Daoy (cell line): ENCODE results near the gene ATOH8. TPM values are rescaled to one million over a fixed set of nuclear protein-coding genes. Genes with fewer than 3 reads are reported as not detected.
"Not testable (repeated sequence)": the region's sequence is repeated elsewhere in the genome, so short reads cannot be mapped to it uniquely, and the experiment has no call there.

Experiments
- DNase-seq: peaks from one replicate; pipeline ENCODE4 v3.0.0-alpha.2; 2015; ENCODE audit warnings: low read depth
- total RNA-seq: library from RNA; depleted of rRNA; stranded (reverse); fragments of >200 nt; shearing (Covaris generic); gene quantifications from 2 replicates; pipeline ENCODE4 v1.2.3, GENCODE V29; 2014; rRNA removed

The ATOH8 gene, protein sequence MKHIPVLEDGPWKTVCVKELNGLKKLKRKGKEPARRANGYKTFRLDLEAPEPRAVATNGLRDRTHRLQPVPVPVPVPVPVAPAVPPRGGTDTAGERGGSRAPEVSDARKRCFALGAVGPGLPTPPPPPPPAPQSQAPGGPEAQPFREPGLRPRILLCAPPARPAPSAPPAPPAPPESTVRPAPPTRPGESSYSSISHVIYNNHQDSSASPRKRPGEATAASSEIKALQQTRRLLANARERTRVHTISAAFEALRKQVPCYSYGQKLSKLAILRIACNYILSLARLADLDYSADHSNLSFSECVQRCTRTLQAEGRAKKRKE
- 10.0 and 17.7 TPM in 2 replicates for total RNA-seq

DNA sequence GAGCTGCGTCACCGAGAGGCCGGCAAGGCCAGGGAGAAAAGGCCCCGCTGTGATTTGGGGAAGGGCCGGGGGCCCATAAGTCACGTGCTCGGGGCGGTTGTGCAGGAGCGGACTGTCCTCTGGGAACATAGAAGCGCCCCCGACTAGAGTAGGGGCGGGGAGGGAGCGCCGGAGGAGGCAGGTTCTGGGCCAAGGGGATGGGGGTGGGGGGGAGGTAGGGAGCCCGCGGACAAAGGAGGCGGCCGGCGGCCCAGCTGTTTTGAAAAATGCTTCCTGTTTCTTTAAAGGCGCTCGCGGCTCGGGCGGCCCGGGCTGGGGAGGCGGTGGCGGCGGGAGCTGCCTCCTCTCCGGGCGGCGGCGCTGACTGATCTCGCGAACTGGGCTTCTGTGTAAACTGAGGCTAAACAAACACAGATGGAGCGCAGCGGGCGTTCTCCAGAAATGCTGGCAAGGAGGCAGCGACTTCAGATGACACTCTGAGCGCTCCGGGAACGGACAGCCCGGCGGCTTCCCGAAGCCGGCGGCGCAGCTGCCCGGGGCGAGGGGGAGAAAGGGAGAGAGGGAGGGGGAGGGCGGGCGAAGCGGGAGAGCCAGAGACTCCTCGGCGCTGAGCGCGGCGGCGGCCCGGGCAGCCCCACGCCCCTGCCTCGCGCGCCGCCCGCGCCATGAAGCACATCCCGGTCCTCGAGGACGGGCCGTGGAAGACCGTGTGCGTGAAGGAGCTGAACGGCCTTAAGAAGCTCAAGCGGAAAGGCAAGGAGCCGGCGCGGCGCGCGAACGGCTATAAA lies at the start of gene ATOH8:
Gene ATOH8, plus strand, starts transcription at position 467 of the 788 bp plus-strand sequence. Its CDS starts 199 bp downstream, at position 666.
- DNase-seq = peak; percentile 60

DNA sequence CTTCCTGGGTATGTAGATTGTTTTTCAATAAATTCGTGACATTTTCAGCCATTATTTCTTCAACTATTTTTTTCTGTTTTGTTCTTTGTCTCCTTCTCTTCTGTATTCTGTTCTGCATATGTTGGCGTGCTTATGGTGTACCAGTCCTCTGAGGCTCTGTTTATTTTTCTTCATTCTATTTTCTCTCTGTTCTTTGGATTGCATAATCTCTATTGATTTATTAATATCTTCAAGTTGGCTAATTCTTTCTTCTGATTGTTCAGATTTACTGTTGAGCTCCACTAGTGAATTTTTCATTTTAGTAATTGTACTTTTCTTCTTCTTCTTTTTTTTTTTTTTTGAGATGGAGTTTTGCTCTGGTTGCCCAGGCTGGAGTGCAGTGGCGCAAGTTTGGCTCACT lies 49.8 kb upstream of the ATOH8 start:
- no peak for DNase-seq

DNA sequence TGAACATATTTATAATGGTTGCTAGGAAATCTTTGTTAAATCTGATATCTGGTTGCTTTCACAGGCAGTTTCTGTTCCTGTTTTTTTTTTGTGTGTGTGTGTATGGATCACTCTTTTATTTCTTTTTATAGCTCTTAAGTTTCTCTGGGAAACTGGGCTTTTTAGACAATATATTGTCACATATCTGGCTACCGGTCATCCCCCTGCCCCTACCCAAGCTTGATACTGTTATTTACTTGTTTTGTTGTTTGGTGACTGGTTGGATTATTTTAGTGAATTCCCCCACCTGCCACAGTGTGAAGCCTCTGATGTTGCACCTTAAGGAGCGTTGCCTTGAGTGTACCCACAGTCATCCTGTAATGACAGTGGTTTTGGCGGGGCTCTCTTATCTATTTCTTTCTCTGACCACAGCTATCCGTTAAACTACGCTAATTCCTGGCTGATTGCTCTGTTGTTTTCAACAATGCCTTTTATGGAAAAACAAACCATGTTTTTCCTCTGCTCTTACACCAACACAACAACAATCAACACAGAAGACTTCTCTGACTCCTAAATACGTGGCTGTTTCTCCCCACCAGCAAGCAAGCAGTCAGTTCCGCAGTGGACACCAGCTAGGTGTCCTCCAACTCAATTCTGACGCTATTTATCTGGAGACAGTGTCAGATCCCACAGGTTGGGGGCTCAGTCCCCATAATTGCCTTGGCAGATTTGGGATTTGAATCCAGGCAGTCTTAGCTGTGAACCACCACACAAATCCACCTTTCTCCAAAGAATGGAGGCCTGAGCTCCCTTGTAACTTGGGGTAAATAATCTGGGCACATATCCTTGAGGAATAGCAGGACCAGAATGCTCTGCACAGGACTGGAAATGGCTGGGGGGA lies 48.8 kb upstream of the ATOH8 start:
- no peak for DNase-seq

DNA sequence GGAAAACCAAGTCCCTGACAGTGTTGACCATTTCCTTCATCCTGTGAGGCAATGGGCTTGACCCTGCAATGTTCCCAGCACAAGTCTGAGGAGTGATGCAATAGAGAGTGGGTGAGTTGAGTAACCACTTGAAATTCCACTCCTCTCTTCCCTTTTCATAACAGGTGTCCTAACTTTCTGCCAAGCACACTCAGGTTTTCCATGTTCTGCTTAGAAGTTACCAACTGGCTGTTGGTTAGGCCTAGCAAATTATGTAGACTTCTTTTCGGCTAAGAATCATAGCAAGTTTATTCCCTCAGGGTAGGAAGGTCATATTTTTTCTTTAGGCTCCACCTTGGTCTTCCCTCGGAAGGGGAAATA lies 48.1 kb upstream of the ATOH8 start:
- peak; percentile 60 for DNase-seq

DNA sequence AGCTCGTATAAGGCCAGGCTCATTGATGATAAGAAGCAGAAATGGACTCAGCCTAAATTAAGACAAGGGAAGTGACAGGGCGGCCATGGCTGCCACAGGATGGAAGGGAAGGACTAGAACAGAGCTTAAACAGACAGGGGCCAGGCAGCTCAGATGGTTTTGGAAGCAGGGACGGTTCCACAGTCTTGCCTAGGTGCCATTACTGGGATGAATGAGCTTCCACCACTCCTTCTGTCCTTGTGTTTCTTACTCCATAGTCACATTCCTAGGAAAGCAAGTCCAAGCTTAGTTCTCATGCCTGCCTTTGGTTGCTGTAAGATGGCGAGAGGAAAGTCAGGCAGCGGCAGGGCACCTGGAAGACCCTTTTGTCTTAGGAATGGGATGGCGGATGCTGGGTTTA lies 47.7 kb upstream of the ATOH8 start:
- DNase-seq = no peak

DNA sequence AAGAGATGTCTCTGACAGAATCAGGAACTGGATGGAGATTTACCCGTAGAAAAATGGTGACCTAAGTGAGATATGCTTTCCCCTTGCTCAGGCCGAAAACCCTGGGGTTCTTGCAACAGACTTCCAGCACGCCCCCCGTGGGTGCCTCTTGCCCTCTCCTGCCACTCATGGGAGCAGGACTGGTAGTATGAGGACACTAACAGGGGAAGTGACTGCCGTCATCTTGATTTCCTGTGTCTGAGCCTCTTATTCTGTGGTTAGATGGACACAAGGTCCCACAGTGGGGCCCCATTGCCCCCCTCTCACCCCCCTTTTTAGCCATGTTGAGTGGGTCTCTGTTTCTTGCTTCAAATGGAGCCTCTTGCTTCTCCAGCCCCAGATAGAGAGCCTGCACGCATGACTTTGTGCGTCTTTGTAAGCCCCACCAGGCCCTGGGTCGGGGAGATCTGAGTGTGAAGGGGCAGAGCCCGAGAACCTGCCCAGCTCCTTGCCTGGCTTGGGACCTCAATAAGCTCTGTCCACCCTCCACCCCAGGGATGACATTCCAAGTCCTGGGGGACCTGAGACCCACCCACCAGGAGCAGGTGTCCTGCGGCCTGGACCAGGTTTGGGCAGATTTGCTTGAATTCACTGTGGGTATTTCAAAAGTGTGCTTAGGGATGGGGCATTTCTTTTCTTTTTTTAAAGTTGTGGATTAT lies 47.0 kb upstream of the ATOH8 start:
- DNase-seq = no peak

DNA sequence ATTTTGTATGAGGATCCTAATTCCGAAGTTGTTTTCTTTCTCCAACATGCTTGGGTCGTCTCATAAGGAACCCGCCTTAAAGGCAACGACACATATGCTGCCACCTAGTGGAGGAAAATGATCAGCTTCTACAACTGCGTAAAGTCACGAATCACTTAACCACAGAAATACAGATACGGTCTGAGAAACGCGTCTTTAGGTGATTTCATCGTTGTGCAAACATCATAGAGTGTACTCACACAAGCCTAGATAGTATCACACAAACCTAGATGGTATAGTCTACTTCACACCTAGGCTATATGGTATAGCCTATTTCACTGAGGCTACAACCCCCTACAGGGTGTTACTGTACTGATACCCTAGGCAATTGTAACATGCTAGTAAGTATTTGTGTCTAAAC lies 46.5 kb upstream of the ATOH8 start:
- peak; percentile 81 for DNase-seq

DNA sequence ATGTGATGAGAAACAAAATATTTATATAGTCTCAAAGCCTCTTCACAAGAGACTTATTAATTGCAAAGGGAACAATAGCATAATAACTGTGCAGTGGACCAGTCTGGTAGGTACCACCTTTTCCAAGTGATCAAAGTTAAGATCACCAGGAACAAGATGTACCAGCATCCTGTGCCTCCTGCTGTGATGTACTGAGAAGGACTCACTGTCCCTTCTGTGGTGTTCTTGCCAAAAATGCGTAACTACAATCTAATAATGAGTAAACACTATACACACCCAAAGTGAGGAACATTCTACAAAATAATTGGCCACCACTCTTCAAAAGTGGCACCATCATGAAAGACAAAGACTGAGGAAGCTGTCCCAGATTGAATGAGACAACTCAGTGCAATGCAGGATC lies 45.1 kb upstream of the ATOH8 start:
- DNase-seq = no peak

DNA sequence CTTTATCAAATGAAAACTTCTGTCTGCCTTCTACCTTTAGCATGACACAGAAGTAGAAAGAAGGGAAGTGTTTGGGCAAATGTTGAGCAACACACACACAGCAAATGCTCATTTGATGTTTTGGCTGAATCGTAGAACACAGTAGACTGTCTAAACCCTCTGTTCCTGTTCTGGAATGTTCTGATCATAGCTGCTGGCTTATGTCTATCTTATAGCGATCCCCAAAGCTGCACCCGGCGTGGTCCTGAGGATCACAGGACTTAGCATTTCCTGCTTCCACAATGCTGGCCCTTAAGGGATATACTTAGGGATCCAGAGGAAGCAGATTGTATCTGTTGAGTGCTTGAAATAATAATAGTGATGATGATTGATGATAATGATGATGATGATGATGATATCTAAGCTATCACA lies 44.4 kb upstream of the ATOH8 start:
- DNase-seq = no peak

DNA sequence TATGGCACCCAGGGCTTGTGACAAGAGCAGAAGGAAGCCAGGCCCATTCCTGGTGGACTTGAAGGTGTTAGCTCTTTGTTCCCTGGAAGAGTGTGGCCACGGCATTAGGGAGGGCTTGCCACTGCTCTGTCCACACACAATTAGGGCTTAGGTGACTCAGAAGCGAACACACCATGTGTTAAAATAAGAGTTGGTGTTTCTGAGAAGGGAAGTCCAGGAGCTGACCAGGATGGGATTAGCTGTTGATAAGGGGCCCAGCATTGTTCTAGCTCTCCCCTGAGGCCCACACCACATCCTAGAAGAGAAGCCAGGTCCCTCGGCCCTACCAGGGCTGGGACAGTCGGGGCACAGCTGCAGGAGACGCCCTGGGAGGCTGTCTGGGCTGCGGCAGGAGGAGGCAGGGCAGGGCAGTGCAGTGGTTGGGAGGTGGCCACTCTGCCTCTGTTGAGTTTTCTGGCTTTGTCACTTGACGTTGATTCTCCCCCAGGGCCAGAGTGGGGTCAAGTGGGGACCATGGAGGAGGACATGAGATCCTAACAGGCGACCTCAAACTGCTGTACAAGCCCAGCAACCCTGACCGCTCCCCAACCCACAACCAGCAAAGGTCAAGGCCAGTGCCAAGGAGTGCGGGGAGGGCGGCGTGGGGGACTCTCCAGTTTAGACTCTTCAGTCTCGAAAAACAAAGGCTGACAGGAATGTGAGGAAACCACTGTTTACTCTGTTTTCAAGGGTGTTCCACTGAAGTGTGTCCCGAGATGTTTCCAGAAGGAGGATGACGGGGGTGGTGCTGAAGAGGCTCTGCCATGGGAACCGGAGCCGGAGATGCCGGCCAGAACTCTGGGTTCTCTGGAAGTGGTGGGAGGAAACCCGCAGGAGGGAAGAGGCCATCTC lies 42.9 kb upstream of the ATOH8 start:
- DNase-seq = no peak

DNA sequence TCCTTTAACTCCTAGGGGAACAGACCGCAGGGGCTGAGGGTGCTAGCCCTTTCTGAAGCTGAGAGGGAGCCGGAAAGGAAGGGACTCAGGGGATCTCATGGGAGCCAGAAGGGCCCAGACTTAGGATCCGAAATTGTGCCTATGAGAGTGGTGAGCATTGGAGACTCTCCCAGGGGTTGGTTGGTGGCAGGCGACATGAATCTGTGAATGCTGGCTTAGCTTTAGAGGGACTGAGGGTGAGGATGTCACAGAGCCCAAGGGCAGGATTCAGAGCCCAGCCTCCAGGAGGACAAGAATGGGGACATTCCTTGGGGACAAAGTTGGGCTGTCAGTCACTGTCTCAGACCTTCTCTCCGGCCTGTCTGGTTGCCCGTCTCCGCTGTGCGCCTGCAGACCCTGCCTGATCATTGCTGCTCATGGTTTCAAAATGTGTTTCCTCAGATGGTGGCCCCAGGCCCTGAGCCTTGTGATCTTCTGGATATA lies 42.2 kb upstream of the ATOH8 start:
- DNase-seq = no peak

DNA sequence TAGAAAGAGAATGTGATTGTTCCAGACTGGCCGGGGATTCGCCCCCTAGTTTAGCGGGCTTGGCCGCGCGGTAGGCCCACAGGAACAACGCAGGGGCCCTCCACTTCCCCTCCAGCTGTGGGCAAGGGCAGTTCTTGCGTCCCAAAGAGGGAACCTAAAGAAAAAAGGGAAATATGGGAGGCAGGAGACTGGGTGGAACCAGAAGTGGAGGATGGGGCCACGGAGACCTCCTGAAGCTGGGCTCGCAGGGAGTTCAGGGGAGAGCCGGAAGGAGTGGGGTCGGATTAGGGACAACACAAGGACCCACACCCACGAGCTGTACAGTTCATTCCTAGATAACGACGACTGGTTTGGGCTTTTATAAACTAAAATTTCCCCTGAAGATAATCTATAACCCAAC lies 41.5 kb upstream of the ATOH8 start:
- no peak for DNase-seq

DNA sequence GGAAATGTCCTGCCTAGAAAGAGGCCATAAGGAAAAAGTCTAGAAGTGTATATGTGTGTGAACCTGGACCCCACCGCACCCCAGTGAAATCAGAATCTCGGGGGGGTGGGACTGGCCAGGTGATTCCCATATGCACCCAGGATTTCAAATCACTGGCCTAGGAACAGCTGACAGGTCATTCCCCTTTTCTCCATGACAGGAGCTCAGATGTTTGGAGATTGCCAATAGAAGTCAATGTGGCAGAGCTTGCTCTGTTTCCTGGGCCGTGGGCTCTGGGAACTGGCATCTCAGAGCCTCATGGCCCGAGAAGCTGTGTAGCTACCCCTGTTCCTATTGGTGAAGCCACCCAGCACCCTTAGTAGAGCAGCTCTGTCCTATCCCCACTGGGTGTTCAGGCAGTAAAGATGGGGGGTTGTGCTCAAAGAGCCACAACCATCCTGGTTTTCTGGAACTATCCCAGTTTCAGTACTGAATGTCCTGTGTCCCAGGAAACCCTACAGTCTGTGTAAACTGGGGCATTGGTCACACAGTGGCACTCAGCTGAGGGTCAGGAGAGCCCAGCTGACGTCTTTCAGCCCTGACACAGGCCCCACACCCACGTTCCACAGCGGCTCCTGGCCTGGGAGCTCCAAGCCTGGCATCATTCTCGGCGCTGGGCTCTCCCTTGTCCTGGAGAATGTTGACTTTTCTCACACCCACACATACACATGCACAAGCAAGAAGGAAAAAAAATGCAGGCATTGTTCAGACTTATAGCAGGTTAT lies 40.8 kb upstream of the ATOH8 start:
- peak; percentile 45 for DNase-seq

DNA sequence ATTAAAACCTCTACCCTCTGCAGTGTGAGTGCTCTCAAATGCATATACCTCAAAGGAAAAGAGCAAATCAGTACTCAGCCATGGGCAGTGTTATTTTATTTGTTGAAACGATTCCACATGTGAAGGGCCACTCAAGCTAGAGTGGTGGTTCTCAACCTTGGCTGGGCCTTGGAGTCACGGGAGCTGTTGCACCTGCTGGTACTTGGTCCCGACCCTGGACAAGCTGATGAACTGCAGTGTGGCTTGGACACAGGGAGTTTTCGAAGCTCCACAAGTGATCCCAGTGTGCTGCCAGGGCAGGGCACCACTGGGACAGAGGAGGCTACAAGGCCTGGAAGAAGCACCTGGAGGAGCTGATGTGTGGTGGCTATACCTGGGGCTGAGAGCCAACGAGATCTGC lies 40.0 kb upstream of the ATOH8 start:
- no peak for DNase-seq

DNA sequence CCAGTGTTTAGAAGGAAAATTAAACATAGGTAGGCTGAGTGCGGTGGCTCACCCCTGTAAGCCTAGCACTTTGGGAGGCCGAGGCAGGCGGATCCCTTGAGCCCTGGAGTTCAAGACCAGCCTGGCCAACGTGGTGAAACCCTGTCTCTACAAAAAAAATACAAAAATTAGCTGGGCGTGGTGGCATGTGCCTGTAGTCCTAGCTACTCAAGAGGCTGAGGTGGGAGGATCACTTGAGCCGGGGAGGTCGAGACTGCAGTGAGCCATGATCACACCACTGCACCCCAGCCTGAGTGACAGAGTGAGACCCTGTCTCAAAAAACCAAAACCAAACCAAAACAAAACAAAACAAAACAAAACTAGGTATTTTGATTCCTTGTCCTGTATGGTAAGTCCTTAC lies 39.4 kb upstream of the ATOH8 start:
- DNase-seq = not testable (repeated sequence)

DNA sequence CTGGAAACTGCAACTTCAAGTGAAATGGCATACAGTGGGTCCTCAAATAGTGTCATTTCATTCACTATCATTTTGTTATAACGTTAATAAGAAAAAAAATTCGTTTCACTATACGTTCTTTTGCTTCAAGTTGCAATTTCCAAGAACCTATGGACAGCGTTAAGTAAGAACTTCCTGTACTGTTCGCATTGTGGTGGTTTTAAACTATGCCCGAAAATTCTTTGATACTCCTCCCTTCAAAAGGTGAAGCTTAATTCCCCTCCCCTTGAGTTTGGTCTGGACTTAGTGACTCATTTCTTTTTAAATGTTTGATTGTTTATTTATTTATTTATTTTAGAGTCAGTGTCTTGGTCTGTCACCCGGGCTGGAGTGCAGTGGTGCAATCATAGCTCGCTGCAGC lies 39.0 kb upstream of the ATOH8 start:
- DNase-seq = no peak

DNA sequence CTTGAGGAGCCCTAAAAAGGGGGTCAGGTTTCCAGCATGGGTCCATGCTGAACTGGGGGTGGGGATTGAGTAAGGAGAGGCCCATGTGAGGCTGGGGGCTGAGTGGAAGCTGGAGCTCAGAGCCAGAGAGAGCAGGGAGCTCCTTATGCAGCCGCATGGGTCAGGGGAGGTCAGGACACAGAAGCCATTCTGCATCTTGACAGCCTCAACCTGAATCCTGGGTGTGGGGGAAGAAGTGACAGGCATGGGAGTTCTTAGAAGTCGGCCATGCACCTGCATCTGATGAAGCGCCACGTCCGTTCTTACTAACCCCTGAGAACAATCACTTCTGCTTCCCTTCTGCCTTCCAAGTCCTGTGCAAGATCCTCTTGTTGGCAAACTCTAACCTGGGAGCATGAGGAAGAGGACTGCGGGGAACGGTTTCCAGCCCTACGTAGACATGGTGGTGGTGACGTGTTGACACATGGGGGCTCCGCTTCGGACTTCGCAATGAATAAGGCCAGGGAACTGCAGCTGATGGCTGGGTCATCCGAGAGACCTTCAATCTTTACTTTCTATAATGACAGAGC lies 37.4 kb upstream of the ATOH8 start:
- no peak for DNase-seq

DNA sequence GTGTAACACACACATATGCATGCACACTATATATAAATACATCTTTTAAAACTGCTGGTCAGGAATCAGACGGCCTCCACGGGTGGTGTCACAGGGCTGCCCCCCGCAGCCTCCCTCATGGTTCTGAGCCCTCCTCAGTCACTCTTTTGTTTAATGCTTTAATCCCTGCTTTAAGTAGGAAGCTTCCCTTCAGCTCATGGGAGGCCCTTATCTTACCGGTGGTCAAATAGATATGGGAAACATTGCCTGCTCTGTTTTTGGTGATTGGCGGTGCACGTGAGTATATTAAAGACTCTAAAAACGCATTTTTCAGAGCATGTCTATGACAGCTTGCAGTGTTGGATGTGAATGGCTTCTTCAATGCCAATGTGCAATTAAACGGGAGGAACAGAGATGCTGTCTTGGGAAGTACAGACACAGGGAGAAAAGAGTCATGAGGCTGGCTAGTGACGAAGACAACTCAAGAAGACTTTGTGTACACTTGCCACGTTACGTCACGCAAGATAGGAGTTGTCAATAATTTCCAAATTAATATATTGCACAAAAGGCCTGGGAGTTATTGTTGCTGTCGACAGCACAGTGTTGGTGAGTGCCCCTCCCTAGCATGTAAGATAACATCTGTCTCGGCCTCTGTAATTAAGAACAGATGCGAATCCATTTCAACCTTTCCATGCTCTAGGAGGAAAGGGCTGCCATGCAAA lies 36.3 kb upstream of the ATOH8 start:
- DNase-seq = no peak

DNA sequence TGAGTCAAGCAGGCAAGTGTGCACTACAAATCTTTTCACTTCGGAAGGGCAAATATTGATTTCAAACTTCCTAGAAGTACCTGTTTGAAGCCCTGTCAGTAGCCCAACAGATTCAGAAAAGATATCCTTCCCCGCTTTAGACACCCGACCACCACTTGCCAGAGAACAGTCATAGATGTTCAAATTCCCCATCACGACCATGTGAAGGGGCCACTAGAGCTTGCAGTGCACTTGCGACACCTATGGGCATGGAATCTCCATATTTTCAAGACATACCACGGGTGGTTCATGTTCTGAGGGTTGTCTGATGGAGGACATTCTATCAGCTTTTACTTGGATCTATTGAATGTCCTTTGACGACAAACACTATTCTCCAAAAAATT lies 35.8 kb upstream of the ATOH8 start:
- DNase-seq = no peak
